Panc1 (cell line): Measurements from ENCODE around the gene GP9. TPM values are rescaled to one million over a fixed set of nuclear protein-coding genes. Genes with fewer than 3 reads are reported as not detected.
A peak's percentile ranks its signal among the peaks of the same experiment; 100 is the strongest.

Source experiments
- ATAC-seq: fragments of 200-7000 bp; cut with Tn5 transposase; 2 replicates; pipeline ENCODE4 v1.9.1; 2020; ENCODE audit warnings: mild to moderate bottlenecking, moderate library complexity
- BruUV-seq: library from RNA; stranded (reverse); fragments of 400-500 nt; replicated peaks from 2 replicates; lab custom pipeline; 2021; lab: Mats Ljungman, UMichigan
- CTCF ChIA-PET: fragments of 300-600 bp; sonication (Branson Sonifier 250); formaldehyde crosslinking; loops from one replicate; lab custom pipeline; 2022; ENCODE audit warnings: antibody characterized with exemption; lab: Charles Lee
- POLR2A ChIA-PET: fragments of 300-600 bp; sonication (Branson Sonifier 250); formaldehyde crosslinking; loops from one replicate; lab custom pipeline; 2022; ENCODE audit warnings: antibody characterized with exemption; lab: Charles Lee
- DNase-seq: peaks from one replicate; pipeline ENCODE4 v3.0.0-alpha.2; 2010; ENCODE audit warnings: low read depth, low spot score
- H3K27ac ChIP-seq: 2 replicates; pipeline ENCODE4 v1.5.1; 2011; ENCODE audit warnings: mild to moderate bottlenecking, low read length, inconsistent platforms
- H3K27me3 ChIP-seq: fragments of 200-500 bp; sonication (Bioruptor generic); 2 replicates; pipeline ENCODE4 v1.6.0; 2014; ENCODE audit warnings: low read length, inconsistent platforms; ENCODE audit not compliant: control insufficient read depth, insufficient read depth
- H3K36me3 ChIP-seq: fragments of 200-500 bp; sonication (Bioruptor generic); 2 replicates; pipeline ENCODE4 v1.5.1; 2014; ENCODE audit warnings: inconsistent platforms, mild to moderate bottlenecking, low read length, moderate library complexity; ENCODE audit not compliant: control insufficient read depth, insufficient read depth
- H3K4me1 ChIP-seq: 2 replicates; pipeline ENCODE4 v1.5.1; 2011; ENCODE audit warnings: inconsistent platforms, mild to moderate bottlenecking, low read length, moderate library complexity; ENCODE audit not compliant: control insufficient read depth, insufficient read depth
- H3K4me3 ChIP-seq, 2 experiments: 2 replicates each; pipeline ENCODE4 v1.5.1; 2011 to 2012; ENCODE audit warnings: low read depth in 2 of 2, low read length in 2 of 2, mild to moderate bottlenecking in 2 of 2, inconsistent platforms in 1 of 2, moderate library complexity in 1 of 2
- H3K9me3 ChIP-seq: fragments of 200-500 bp; sonication (Bioruptor generic); 2 replicates; pipeline ENCODE4 v1.5.1; 2014; ENCODE audit warnings: low read depth, mild to moderate bottlenecking, inconsistent platforms, low read length, moderate library complexity; ENCODE audit not compliant: control insufficient read depth, insufficient read depth
- CTCF ChIP-seq: fragments of 450-650 bp; IDR thresholded peaks from 2 replicates; pipeline ENCODE4 v1.5.1; 2017; ENCODE audit warnings: mild to moderate bottlenecking
- POLR2AphosphoS5 ChIP-seq: IDR thresholded peaks from 2 replicates; pipeline ENCODE4 v1.6.1; 2012; ENCODE audit warnings: mild to moderate bottlenecking, low read depth, low read length, moderate library complexity
- REST ChIP-seq, 2 experiments: IDR thresholded peaks; 2 replicates each; pipeline ENCODE4 v1.6.1; 2011 to 2012; ENCODE audit warnings: low read depth in 2 of 2, control low read depth in 1 of 2, low read length in 1 of 2, mild to moderate bottlenecking in 1 of 2, moderate library complexity in 1 of 2; ENCODE audit not compliant: insufficient read depth in 1 of 2
- SIN3A ChIP-seq: IDR thresholded peaks from 2 replicates; pipeline ENCODE4 v1.6.1; 2012; ENCODE audit warnings: low read depth, mild to moderate bottlenecking, low read length, moderate library complexity, borderline replicate concordance; ENCODE audit not compliant: insufficient read depth
- TCF7L2 ChIP-seq: IDR thresholded peaks from 2 replicates; pipeline ENCODE4 v1.6.1; 2011; ENCODE audit warnings: mild to moderate bottlenecking, low read depth, low read length, inconsistent platforms
- in situ Hi-C: cut with HindIII; loops from 2 replicates; pipeline ENCODE4 v1.10.0; 2016; ENCODE audit warnings: low sequenced_read_pairs, low pct_unique_long_range_greater_than_20kb
- intact Hi-C: fragments of 100-400 bp; cut with micrococcal nuclease; formaldehyde crosslinking; loops from one replicate; pipeline ENCODE4 v1.10.0; 2022; ENCODE audit not compliant: unreplicated experiment
- total RNA-seq: library from RNA; stranded (reverse); gene quantifications from one replicate; pipeline ENCODE4 v1.2.1, GENCODE V29; 2021; ENCODE audit not compliant: unreplicated experiment

GP9 gene
- total RNA-seq, 1 experiment from 2014 or later, result not detected

GRCh38 chr3:129059311-129059958 is 1.1 kb upstream of the GP9 start:
- ChIA-PET POLR2A (no interaction called here), CTCF (no interaction called here)
- in situ Hi-C loops (no loop called here), intact Hi-C loops (no loop called here)
- no TSS peak for BruUV-seq
- H3K36me3 ChIP-seq, result no peaks in the 10 kb centered on the region
- no peaks in the 10 kb centered on the region for H3K27me3 ChIP-seq
- ATAC-seq (no peak), DNase-seq (no peak)
- H3K9me3 ChIP-seq, result no peaks in the 10 kb centered on the region
- H3K4me1 ChIP-seq, result peaks cover 21% of the 10 kb centered on the region
- H3K27ac ChIP-seq, result no peak overlapping the region
- no peak overlapping the region for H3K4me3 ChIP-seq
- TF ChIP-seq TCF7L2 (no peak), CTCF (no peak), POLR2AphosphoS5 (no peak), REST (IDR thresholded peaks at IDR 0.05; ENCODE audit: insufficient read depth in 1 of 2, low read depth in 2 of 2, low read length in 1 of 2) (no peak)

- Histone ChIP-seq H3K27me3 (no peaks in the 10 kb centered on the region), H3K36me3 (no peaks in the 10 kb centered on the region), H3K4me1 (peaks cover 10% of the 10 kb centered on the region; the same call in 1 of the 2 replicates), H3K4me3 (no peak overlapping the region), H3K27ac (no peak overlapping the region), H3K9me3 (no peaks in the 10 kb centered on the region)
- POLR2A ChIA-PET, result no interaction called here
- ATAC-seq (peak; percentile 46; the same call in 1 of the 2 replicates), DNase-seq (no peak)
- TF ChIP-seq POLR2AphosphoS5 (no peak), CTCF (no peak), SIN3A (no peak), REST (IDR thresholded peaks at IDR 0.05; ENCODE audit: insufficient read depth in 1 of 2, low read depth in 2 of 2, low read length in 1 of 2) (no peak), TCF7L2 (no peak)
- CTCF ChIA-PET, result no interaction called here
- intact Hi-C loops, result no loop called here
- in situ Hi-C loops, result no loop called here
- no TSS peak for BruUV-seq
Observed at GRCh38 chr3:129061023-129061887, 676 bp downstream of the GP9 start.
